ENCODE measurements around the gene DRAP1. TPM values are rescaled to one million over a fixed set of nuclear protein-coding genes. Genes with fewer than 3 reads are reported as not detected.

The DRAP1 gene
- total and polyA plus RNA-seq, 4 experiments from 2014 or later, result 78.2 to 102 (median 84.6) TPM

DNA sequence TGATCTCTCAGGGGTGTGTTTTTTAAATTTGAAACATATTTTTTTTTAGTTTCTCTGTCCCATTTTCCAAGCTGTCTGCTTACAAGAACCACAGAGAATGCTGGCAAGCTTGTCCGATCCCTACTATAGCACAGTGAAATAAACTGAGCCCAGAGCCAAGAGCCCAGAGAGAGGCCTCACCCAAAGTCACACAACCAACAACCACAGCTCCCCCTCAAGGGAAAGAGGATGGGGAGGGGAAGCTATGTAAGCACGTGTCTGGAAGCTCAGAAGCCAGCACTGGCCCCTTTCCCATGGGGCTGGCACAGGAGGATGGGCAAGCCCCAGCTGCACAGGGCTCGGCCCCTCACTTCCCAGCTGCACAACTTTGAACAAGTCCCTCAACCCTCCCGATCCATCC, 39.1 kb downstream of the DRAP1 start:
- no peaks in the 10 kb centered on the region for H3K36me3 ChIP-seq (ENCODE audit: insufficient read depth, low read length)
- intact Hi-C loops (cut with micrococcal nuclease), result no loop called here
- peaks cover 33% of the 10 kb centered on the region for H3K4me1 ChIP-seq (ENCODE audit: insufficient read depth, low read length)
- Mint-ChIP-seq H3K9me3 (no peaks in the 10 kb centered on the region), H3K4me1 (peaks cover 26 to 41% (median 34%) of the 10 kb centered on the region in 4 donors), H3K27me3 (no peaks in the 10 kb centered on the region), H3K27ac (peak overlapping the region in 6 of 7 donors; percentile 42 to 90 (median 72)), H3K4me3 (peak overlapping the region in 1 of 8 donors; percentile 39), H3K36me3 (peaks cover 11 to 19% of the 10 kb centered on the region in 2 donors)
- H3K4me3 ChIP-seq (ENCODE audit: low read length in 2 of 2), result no peak overlapping the region
- H3K9me3 ChIP-seq (ENCODE audit: control insufficient read depth in 1 of 2, low read length in 2 of 2), result no peaks in the 10 kb centered on the region
- no peaks in the 10 kb centered on the region for H3K27me3 ChIP-seq (ENCODE audit: insufficient read depth, low read length)
- no peak overlapping the region for H3K27ac ChIP-seq (ENCODE audit: low read depth, low read length)
- POLR2A ChIA-PET (ENCODE audit: partially characterized antibody), result interaction anchor here (0.7 to 7.6 kb wide), 6 partner anchors 40 to 178 kb away, joined by 3 to 103 read pairs (median 4); partner anchors contain the start of genes AP5B1, BANF1, C11orf68 and CCDC85B
- DNase-seq, result no peak
- CTCF ChIA-PET (ENCODE audit: partially characterized antibody), result interaction anchor here (1.1 to 9.9 kb wide), 3 partner anchors 30 to 98 kb away, joined by 3 to 86 read pairs (median 7); partner anchors contain the start of genes CCDC85B, FIBP and MUS81

DNA sequence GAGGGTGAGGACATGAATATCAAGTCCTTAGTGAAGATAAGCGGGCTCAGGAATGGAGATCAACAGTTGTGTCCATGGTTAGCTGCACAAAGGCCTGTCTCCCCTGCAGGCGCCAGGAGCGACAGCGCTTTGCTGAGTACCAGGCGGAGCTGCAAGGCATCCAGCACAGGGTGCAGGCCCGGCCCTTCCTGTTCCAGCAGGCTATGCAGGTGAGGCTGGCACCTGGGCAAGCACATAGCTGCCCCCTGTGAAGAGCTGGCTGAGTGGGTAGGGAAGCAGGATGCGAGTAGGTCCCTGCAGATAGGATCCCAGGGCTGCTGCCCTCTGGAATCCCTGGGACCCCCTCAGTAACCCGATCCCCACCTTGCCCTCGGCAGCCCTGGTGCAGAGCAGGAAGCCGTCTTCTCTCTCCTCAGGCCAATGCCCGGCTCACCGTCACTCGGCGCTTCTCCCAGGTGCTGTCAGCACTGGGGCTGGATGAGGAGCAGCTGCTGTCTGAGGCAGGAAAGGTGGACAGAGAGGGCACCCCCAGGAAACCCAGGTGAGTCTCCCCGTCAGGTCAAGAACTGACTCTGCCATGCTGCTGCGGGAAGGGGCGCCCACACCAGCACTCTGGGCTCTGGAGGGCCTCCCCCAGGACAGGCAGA, 39.7 kb downstream of the DRAP1 start:
- no peaks in the 10 kb centered on the region for H3K9me3 Mint-ChIP-seq
- H3K9me3 ChIP-seq (ENCODE audit: control insufficient read depth in 1 of 2, low read length in 2 of 2), result no peaks in the 10 kb centered on the region
- H3K4me1 ChIP-seq (ENCODE audit: insufficient read depth, low read length), result peaks cover 39% of the 10 kb centered on the region
- H3K36me3 Mint-ChIP-seq, result peaks cover 11 to 23% of the 10 kb centered on the region in 2 donors
- H3K4me3 Mint-ChIP-seq, result peak overlapping the region in 1 of 8 donors; percentile 13
- intact Hi-C loops (cut with micrococcal nuclease), result no loop called here
- ChIA-PET POLR2A (ENCODE audit: partially characterized antibody) (interaction anchor here (0.7 to 7.6 kb wide), 6 partner anchors 40 to 178 kb away, joined by 3 to 103 read pairs (median 4); partner anchors contain the start of genes AP5B1, BANF1, C11orf68 and CCDC85B), CTCF (ENCODE audit: partially characterized antibody) (interaction anchor here (1.1 to 9.9 kb wide), 3 partner anchors 31 to 99 kb away, joined by 3 to 86 read pairs (median 7); partner anchors contain the start of genes CCDC85B, FIBP and MUS81)
- no peak overlapping the region for H3K27ac ChIP-seq (ENCODE audit: low read depth, low read length)
- peaks cover 1% of the 10 kb centered on the region for H3K36me3 ChIP-seq (ENCODE audit: insufficient read depth, low read length)
- H3K27me3 ChIP-seq (ENCODE audit: insufficient read depth, low read length), result no peaks in the 10 kb centered on the region
- peak overlapping the region in 3 of 7 donors; percentile 27 to 92 (median 30) for H3K27ac Mint-ChIP-seq
- H3K4me3 ChIP-seq (ENCODE audit: low read length in 2 of 2), result no peak overlapping the region
- DNase-seq, result peak in 1 of 5 donors; percentile 9
- H3K4me1 Mint-ChIP-seq, result peaks cover 26 to 47% (median 36%) of the 10 kb centered on the region in 4 donors
- H3K27me3 Mint-ChIP-seq, result no peaks in the 10 kb centered on the region

GRCh38 chr11:65960824-65961266, 41.6 kb downstream of the DRAP1 start:
- Mint-ChIP-seq H3K9me3 (no peaks in the 10 kb centered on the region), H3K4me3 (peak overlapping the region; percentile 98 to 99 (median 98)), H3K27me3 (no peaks in the 10 kb centered on the region), H3K4me1 (peaks cover 30 to 61% (median 39%) of the 10 kb centered on the region in 4 donors), H3K27ac (peak overlapping the region; percentile 92 to 100 (median 99)), H3K36me3 (peaks cover 17 to 41% of the 10 kb centered on the region in 2 donors)
- H3K4me3 ChIP-seq (ENCODE audit: low read length in 2 of 2), result peak overlapping the region; percentile 70 to 79
- H3K4me1 ChIP-seq (ENCODE audit: insufficient read depth, low read length), result peaks cover 44% of the 10 kb centered on the region
- H3K27me3 ChIP-seq (ENCODE audit: insufficient read depth, low read length), result no peaks in the 10 kb centered on the region
- H3K36me3 ChIP-seq (ENCODE audit: insufficient read depth, low read length), result peaks cover 21% of the 10 kb centered on the region
- CTCF ChIA-PET (ENCODE audit: partially characterized antibody), result interaction anchor here (0.8 to 9.9 kb wide), 2 partner anchors 73 to 100 kb away, joined by 3 to 86 read pairs; partner anchors contain the start of genes CCDC85B and FIBP
- H3K9me3 ChIP-seq (ENCODE audit: control insufficient read depth in 1 of 2, low read length in 2 of 2), result no peaks in the 10 kb centered on the region
- peak overlapping the region; percentile 96 for H3K27ac ChIP-seq (ENCODE audit: low read depth, low read length)
- intact Hi-C loops (cut with micrococcal nuclease), result loop anchor here (1.0 kb wide), 8 partner anchors 33 to 346 kb away; partner anchors contain the start of genes BANF1, C11orf68, DRAP1 and EIF1AD
- no peak for DNase-seq
- POLR2A ChIA-PET (ENCODE audit: partially characterized antibody), result interaction anchor here (0.7 to 7.6 kb wide), 12 partner anchors 9 to 249 kb away, joined by 3 to 103 read pairs (median 6); partner anchors contain the start of genes BANF1, C11orf68, CCDC85B and CFL1

DNA sequence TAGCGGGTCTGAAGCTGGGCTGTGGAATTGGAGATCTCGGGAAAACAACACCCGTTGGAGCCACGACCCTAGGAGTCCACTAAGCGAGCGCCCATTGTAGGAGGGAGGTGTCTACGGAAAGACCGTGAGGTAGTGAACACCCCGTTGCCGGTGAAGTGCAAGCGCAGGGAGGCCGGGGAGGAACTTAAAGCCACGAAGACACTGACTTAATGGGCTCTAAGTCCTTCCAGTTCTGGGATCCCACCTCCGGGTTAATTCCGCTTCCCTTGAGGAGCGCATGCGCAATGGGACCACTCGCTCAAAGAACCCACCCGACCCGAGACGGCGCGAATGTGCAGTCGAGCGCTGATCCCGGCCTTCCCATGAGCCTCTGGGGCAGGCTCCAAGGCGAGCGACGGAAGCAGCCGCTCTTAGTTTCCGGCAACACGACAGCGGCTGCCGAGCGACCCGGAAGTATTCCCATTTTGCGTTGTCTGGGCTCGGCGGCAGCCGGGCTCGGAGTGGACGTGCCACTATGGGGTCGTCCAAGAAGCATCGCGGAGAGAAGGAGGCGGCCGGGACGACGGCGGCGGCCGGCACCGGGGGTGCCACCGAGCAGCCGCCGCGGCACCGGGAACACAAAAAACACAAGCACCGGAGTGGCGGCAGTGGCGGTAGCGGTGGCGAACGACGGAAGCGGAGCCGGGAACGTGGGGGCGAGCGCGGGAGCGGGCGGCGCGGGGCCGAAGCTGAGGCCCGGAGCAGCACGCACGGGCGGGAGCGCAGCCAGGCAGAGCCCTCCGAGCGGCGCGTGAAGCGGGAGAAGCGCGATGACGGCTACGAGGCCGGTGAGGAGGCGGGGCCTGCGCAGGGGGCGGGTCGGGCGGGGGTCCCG, 42.3 kb downstream of the DRAP1 start, which contains the start of gene SART1:
SART1 (plus strand) TSS at position 468 of the 874 bp plus-strand sequence; CDS start at position 515, 47 bp downstream.
- peak; percentile 92 to 98 (median 95) for DNase-seq
- no peaks in the 10 kb centered on the region for H3K9me3 ChIP-seq (ENCODE audit: control insufficient read depth in 1 of 2, low read length in 2 of 2)
- H3K9me3 Mint-ChIP-seq, result no peaks in the 10 kb centered on the region
- no peaks in the 10 kb centered on the region for H3K27me3 Mint-ChIP-seq
- ChIA-PET CTCF (ENCODE audit: partially characterized antibody) (interaction anchor here (1.0 to 9.9 kb wide), 2 partner anchors 74 to 250 kb away, joined by 3 to 86 read pairs; partner anchors contain the start of genes CCDC85B, FIBP and KAT5), POLR2A (ENCODE audit: partially characterized antibody) (interaction anchor here (0.7 to 7.6 kb wide), 13 partner anchors 20 to 346 kb away, joined by 3 to 103 read pairs (median 6); partner anchors contain the start of genes BANF1, C11orf68, CCDC85B and CFL1)
- H3K4me3 Mint-ChIP-seq, result peak within 1 kb of the TSS; percentile 98 to 99 (median 98)
- H3K4me1 Mint-ChIP-seq, result peaks cover 31 to 60% (median 38%) of the 10 kb centered on the region in 4 donors
- peak within 1 kb of the TSS; percentile 96 for H3K27ac ChIP-seq (ENCODE audit: low read depth, low read length)
- peaks cover 40% of the 10 kb centered on the region for H3K4me1 ChIP-seq (ENCODE audit: insufficient read depth, low read length)
- H3K27ac Mint-ChIP-seq, result peak within 1 kb of the TSS; percentile 92 to 100 (median 99)
- intact Hi-C loops (cut with micrococcal nuclease), result loop anchor here (1.0 kb wide), 8 partner anchors 33 to 346 kb away; partner anchors contain the start of genes BANF1, C11orf68, DRAP1 and EIF1AD
- peaks cover 20 to 48% of the 10 kb centered on the region in 2 donors for H3K36me3 Mint-ChIP-seq
- peaks cover 27% of the 10 kb centered on the region for H3K36me3 ChIP-seq (ENCODE audit: insufficient read depth, low read length)
- H3K4me3 ChIP-seq (ENCODE audit: low read length in 2 of 2), result peak within 1 kb of the TSS; percentile 70 to 79
- no peaks in the 10 kb centered on the region for H3K27me3 ChIP-seq (ENCODE audit: insufficient read depth, low read length)

DNA sequence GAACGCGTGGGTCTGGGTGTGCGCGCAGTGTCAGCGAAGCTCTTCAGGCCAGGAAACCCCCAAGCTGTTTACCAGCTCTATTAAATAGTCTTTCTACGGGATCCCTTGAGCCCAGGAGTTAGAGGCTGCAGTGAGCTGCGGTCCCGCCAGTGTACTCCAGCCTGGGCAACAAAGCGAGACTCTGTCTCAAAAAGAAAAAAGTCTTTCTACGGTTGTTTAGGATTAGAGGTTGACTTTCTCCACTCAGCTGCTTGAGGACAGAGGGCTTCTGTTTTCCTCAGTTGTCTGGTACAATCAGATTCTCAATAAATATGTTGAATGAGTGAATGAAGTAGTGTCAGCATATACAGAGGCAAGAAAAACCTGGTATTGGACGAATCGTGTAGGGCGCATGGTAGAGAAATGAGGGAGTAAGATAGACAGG, 42.9 kb downstream of the DRAP1 start:
- peak overlapping the region; percentile 96 for H3K27ac ChIP-seq (ENCODE audit: low read depth, low read length)
- H3K4me3 ChIP-seq (ENCODE audit: low read length in 2 of 2), result peak overlapping the region; percentile 50 to 70
- no peaks in the 10 kb centered on the region for H3K27me3 ChIP-seq (ENCODE audit: insufficient read depth, low read length)
- Mint-ChIP-seq H3K27ac (peak overlapping the region; percentile 92 to 100 (median 95)), H3K27me3 (no peaks in the 10 kb centered on the region), H3K9me3 (no peaks in the 10 kb centered on the region), H3K4me1 (peaks cover 25 to 54% (median 31%) of the 10 kb centered on the region in 4 donors), H3K36me3 (peaks cover 25 to 54% of the 10 kb centered on the region in 2 donors), H3K4me3 (peak overlapping the region; percentile 80 to 99 (median 98))
- peaks cover 34% of the 10 kb centered on the region for H3K36me3 ChIP-seq (ENCODE audit: insufficient read depth, low read length)
- intact Hi-C loops (cut with micrococcal nuclease), result no loop called here
- peak in 1 of 5 donors; percentile 76 for DNase-seq
- H3K4me1 ChIP-seq (ENCODE audit: insufficient read depth, low read length), result peaks cover 34% of the 10 kb centered on the region
- CTCF ChIA-PET (ENCODE audit: partially characterized antibody), result interaction anchor here (1.0 to 9.9 kb wide), 3 partner anchors 29 to 250 kb away, joined by 3 to 86 read pairs (median 3); partner anchors contain the start of genes CCDC85B, FIBP and KAT5
- no peaks in the 10 kb centered on the region for H3K9me3 ChIP-seq (ENCODE audit: control insufficient read depth in 1 of 2, low read length in 2 of 2)
- POLR2A ChIA-PET (ENCODE audit: partially characterized antibody), result interaction anchor here (0.7 to 7.6 kb wide), 10 partner anchors 19 to 347 kb away, joined by 3 to 103 read pairs (median 8); partner anchors contain the start of genes BANF1, C11orf68, CCDC85B and DRAP1

DNA sequence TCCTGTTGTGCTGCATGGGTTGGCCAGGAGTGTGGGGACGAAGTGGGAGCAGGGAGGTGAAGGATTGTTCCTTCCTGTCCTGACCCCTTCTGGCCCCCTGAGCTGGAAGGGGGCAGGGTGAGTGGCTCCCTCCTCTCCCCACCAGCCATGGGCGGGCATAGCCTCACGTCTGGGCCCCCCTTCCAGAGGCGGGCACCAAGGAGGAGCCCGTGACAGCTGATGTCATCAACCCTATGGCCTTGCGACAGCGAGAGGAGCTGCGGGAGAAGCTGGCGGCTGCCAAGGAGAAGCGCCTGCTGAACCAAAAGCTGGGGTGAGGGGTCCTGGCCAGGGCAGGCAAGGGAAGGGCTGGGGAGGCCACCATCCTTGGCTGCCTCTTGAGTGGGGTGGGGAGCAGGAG, 45.7 kb downstream of the DRAP1 start:
- DNase-seq, result no peak
- H3K36me3 Mint-ChIP-seq, result peaks cover 40 to 73% of the 10 kb centered on the region in 2 donors
- POLR2A ChIA-PET (ENCODE audit: partially characterized antibody), result no interaction called here
- Histone ChIP-seq H3K27ac (ENCODE audit: low read depth, low read length) (no peak overlapping the region), H3K9me3 (ENCODE audit: control insufficient read depth in 1 of 2, low read length in 2 of 2) (no peaks in the 10 kb centered on the region), H3K36me3 (ENCODE audit: insufficient read depth, low read length) (peaks cover 57% of the 10 kb centered on the region), H3K4me3 (ENCODE audit: low read length in 2 of 2) (no peak overlapping the region), H3K4me1 (ENCODE audit: insufficient read depth, low read length) (peaks cover 26% of the 10 kb centered on the region), H3K27me3 (ENCODE audit: insufficient read depth, low read length) (no peaks in the 10 kb centered on the region)
- intact Hi-C loops (cut with micrococcal nuclease), result no loop called here
- peaks cover 24 to 50% (median 33%) of the 10 kb centered on the region in 4 donors for H3K4me1 Mint-ChIP-seq
- peak overlapping the region in 2 of 8 donors; percentile 39 to 49 for H3K4me3 Mint-ChIP-seq
- H3K27me3 Mint-ChIP-seq, result no peaks in the 10 kb centered on the region
- CTCF ChIA-PET (ENCODE audit: partially characterized antibody), result interaction anchor here (0.9 kb wide), 1 partner anchor 76 kb away, joined by 3 read pairs; the partner anchor contains the start of gene FIBP
- H3K9me3 Mint-ChIP-seq, result no peaks in the 10 kb centered on the region
- H3K27ac Mint-ChIP-seq, result peak overlapping the region in 1 of 7 donors; percentile 92
